Measurements from ENCODE around the gene ANKRD11. TPM values are rescaled to one million over a fixed set of nuclear protein-coding genes. Genes with fewer than 3 reads are reported as not detected.

The ANKRD11 gene
- total RNA-seq = 178 and 183 TPM in 2 replicates
- long read RNA-seq, partial matches to known transcripts = 4 of 27 reads
- long read RNA-seq, other reads (novel, unspliced or antisense) = 22 of 27 reads

- peak; percentile 97 for DNase-seq (ENCODE audit: low spot score, unreplicated experiment)
- TF ChIP-seq, protein P1, sequence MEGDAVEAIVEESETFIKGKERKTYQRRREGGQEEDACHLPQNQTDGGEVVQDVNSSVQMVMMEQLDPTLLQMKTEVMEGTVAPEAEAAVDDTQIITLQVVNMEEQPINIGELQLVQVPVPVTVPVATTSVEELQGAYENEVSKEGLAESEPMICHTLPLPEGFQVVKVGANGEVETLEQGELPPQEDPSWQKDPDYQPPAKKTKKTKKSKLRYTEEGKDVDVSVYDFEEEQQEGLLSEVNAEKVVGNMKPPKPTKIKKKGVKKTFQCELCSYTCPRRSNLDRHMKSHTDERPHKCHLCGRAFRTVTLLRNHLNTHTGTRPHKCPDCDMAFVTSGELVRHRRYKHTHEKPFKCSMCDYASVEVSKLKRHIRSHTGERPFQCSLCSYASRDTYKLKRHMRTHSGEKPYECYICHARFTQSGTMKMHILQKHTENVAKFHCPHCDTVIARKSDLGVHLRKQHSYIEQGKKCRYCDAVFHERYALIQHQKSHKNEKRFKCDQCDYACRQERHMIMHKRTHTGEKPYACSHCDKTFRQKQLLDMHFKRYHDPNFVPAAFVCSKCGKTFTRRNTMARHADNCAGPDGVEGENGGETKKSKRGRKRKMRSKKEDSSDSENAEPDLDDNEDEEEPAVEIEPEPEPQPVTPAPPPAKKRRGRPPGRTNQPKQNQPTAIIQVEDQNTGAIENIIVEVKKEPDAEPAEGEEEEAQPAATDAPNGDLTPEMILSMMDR (IDR thresholded peaks at IDR 0.05; ENCODE audit: unreplicated experiment) = no peak
- Mint-ChIP-seq H3K36me3 (ENCODE audit: insufficient read depth) (peaks cover 3% of the 10 kb centered on the region), H3K27ac (peak within 1 kb of the TSS; percentile 98), H3K9me3 (ENCODE audit: low read depth) (no peaks in the 10 kb centered on the region), H3K4me3 (ENCODE audit: low read depth) (peak within 1 kb of the TSS; percentile 85), H3K4me1 (ENCODE audit: low read depth) (peaks cover 38% of the 10 kb centered on the region), H3K27me3 (no peaks in the 10 kb centered on the region)
Measured at GRCh38 chr16:89490439-89491237, at the start of gene ANKRD11. Gene ANKRD11 (minus strand): TSS chr16:89490561. CDS start chr16:89317019, 173,542 bp downstream.

GRCh38 chr16:89538286-89538685, 47.9 kb upstream of the ANKRD11 start:
- no peaks in the 10 kb centered on the region for H3K4me1 Mint-ChIP-seq (ENCODE audit: low read depth)
- H3K4me3 Mint-ChIP-seq (ENCODE audit: low read depth) = no peak overlapping the region
- no peak overlapping the region for H3K27ac Mint-ChIP-seq
- DNase-seq (ENCODE audit: low spot score, unreplicated experiment) = no peak
- no peaks in the 10 kb centered on the region for H3K27me3 Mint-ChIP-seq
- peaks cover 25% of the 10 kb centered on the region for H3K36me3 Mint-ChIP-seq (ENCODE audit: insufficient read depth)
- no peaks in the 10 kb centered on the region for H3K9me3 Mint-ChIP-seq (ENCODE audit: low read depth)
- TF ChIP-seq, protein P1 (IDR thresholded peaks at IDR 0.05; ENCODE audit: unreplicated experiment) = no peak

DNA sequence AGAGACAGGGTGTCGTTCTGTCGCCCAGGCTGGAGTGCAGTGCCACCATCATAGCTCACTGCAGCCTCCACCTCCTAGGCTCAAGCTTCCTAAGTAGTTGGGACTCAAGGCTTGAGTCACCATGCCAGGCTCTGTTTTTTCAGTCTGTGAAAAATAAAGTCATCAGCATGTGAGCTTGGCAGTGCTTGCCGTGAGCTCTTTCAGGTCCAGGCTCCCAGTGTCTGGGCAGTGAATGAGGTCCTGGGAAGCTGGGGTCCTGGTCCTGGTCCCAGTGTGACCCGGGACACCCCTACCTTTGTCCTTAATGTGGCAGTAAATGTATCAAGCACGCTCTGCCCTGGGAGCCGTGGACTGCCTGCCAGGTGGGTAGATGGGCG, 47.2 kb upstream of the ANKRD11 start:
- Mint-ChIP-seq H3K4me1 (ENCODE audit: low read depth) (no peaks in the 10 kb centered on the region), H3K27ac (no peak overlapping the region), H3K36me3 (ENCODE audit: insufficient read depth) (peaks cover 24% of the 10 kb centered on the region), H3K9me3 (ENCODE audit: low read depth) (no peaks in the 10 kb centered on the region), H3K27me3 (no peaks in the 10 kb centered on the region), H3K4me3 (ENCODE audit: low read depth) (no peak overlapping the region)
- TF ChIP-seq, protein P1 (IDR thresholded peaks at IDR 0.05; ENCODE audit: unreplicated experiment) = no peak
- no peak for DNase-seq (ENCODE audit: low spot score, unreplicated experiment)

DNA sequence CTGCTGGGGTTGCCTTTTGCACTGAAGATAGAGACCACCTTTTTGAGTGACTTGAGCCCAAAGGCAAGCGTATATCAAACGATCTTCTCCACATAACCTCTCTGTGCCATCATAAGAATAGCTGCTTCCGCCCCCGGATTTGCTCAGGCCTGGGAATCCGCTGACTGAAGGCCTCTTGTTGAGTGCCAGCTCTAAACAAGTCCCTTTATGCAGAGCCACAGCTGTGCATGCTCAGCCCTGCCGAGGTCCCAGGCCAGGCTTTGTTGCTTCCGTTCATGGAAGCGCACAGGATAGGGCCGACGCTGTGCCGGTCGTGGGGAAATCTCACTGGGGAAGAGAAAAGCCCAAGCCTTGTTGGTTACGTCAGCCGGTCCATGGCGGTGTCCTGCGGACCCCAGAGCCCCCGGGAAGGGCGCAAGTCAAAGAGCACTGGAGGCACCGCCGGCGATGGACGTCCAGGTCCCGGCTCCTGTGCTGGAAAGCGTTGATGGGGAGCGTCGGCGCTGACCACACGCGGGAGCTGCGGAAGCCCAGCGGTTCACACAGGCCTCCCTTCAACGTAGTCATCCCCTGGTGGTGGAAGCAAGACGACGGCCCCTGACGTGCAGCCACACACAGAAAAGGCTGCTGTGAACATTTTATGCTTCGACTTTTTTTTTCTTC, 46.7 kb upstream of the ANKRD11 start:
- Mint-ChIP-seq H3K36me3 (ENCODE audit: insufficient read depth) (peaks cover 23% of the 10 kb centered on the region), H3K27me3 (no peaks in the 10 kb centered on the region), H3K9me3 (ENCODE audit: low read depth) (no peaks in the 10 kb centered on the region), H3K27ac (no peak overlapping the region), H3K4me1 (ENCODE audit: low read depth) (no peaks in the 10 kb centered on the region), H3K4me3 (ENCODE audit: low read depth) (no peak overlapping the region)
- TF ChIP-seq, protein P1 (IDR thresholded peaks at IDR 0.05; ENCODE audit: unreplicated experiment) = no peak
- DNase-seq (ENCODE audit: low spot score, unreplicated experiment) = no peak

DNA sequence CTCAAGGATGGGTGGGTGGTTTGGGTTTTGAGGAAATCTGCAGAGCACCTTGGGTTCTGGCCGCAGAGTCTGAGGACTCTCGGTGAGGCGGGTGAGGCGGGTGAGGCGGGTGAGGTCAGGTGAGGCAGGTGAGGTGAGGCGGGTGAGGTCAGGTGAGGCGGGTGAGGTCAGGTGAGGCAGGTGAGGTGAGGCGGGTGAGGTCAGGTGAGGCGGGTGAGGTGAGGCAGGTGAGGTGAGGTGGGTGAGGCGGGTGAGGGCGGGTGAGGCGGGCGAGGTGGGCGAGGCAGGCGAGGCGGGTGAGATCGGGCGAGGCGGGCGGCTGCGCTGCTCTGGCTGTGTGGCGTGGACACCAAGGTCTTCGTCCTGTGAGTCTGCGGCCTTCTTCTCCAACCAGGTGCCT, 46.0 kb upstream of the ANKRD11 start:
- no peak overlapping the region for H3K27ac Mint-ChIP-seq
- H3K9me3 Mint-ChIP-seq (ENCODE audit: low read depth) = no peaks in the 10 kb centered on the region
- peaks cover 23% of the 10 kb centered on the region for H3K36me3 Mint-ChIP-seq (ENCODE audit: insufficient read depth)
- H3K4me1 Mint-ChIP-seq (ENCODE audit: low read depth) = no peaks in the 10 kb centered on the region
- TF ChIP-seq, protein P1 (IDR thresholded peaks at IDR 0.05; ENCODE audit: unreplicated experiment) = no peak
- H3K4me3 Mint-ChIP-seq (ENCODE audit: low read depth) = no peak overlapping the region
- no peak for DNase-seq (ENCODE audit: low spot score, unreplicated experiment)
- H3K27me3 Mint-ChIP-seq = no peaks in the 10 kb centered on the region

Measured in progenitor cell of endocrine pancreas (in vitro differentiated cells).